C4-2B (cell line): Measurements from ENCODE around the gene LILRB2.

ENCODE experiments used
- H3K27ac ChIP-seq: fragments of 450-650 bp; 2 replicates; pipeline ENCODE4 v1.5.1; 2017
- ZFX ChIP-seq: fragments of 450-650 bp; IDR thresholded peaks from 2 replicates; pipeline ENCODE4 v1.6.1; 2017
- TF ChIP-seq, protein P1 (sequence below): fragments of 450-650 bp; conservative IDR thresholded peaks from 2 replicates; pipeline ENCODE4 v1.5.1; 2017; ENCODE audit warnings: mild to moderate bottlenecking

Gene LILRB2

DNA sequence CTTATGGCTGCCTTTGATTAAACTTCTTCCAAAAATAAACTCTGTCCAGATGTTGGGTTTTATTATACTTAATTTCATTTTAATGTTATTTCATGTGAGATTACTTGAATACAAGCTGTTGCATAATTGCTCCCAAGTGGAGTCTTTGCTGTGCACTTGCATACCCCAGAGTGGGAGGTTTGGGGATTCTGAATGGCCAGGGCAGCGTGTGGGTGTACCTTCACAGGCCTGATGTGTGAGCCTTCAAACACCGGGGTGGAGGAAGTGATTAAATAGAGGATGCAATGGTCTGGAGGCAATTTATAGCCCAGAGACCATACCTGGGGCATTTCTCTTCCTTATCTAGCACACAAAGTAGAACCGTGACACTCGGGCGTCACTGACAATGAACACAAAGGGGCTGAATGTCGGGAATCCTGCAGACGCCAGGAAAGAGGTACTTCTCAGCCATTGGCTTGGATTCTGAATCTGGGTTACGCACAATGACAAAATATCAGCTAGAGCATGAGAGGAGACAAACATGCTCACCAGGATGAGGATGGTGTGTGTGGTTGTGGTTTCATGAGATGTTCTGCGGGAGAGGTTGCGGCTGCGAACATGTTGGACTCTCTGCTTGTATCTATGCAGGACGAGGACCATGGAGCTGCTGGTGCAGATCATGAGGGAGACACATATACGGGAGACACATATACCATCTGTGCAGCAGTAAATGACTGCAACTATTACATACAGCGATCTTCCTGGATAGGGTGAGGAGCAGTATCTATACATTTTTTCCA lies 39.2 kb upstream of the LILRB2 start:
- TF ChIP-seq ZFX: no peak
- TF ChIP-seq, protein P1, sequence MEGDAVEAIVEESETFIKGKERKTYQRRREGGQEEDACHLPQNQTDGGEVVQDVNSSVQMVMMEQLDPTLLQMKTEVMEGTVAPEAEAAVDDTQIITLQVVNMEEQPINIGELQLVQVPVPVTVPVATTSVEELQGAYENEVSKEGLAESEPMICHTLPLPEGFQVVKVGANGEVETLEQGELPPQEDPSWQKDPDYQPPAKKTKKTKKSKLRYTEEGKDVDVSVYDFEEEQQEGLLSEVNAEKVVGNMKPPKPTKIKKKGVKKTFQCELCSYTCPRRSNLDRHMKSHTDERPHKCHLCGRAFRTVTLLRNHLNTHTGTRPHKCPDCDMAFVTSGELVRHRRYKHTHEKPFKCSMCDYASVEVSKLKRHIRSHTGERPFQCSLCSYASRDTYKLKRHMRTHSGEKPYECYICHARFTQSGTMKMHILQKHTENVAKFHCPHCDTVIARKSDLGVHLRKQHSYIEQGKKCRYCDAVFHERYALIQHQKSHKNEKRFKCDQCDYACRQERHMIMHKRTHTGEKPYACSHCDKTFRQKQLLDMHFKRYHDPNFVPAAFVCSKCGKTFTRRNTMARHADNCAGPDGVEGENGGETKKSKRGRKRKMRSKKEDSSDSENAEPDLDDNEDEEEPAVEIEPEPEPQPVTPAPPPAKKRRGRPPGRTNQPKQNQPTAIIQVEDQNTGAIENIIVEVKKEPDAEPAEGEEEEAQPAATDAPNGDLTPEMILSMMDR: no peak
- no peak overlapping the region for H3K27ac ChIP-seq

DNA sequence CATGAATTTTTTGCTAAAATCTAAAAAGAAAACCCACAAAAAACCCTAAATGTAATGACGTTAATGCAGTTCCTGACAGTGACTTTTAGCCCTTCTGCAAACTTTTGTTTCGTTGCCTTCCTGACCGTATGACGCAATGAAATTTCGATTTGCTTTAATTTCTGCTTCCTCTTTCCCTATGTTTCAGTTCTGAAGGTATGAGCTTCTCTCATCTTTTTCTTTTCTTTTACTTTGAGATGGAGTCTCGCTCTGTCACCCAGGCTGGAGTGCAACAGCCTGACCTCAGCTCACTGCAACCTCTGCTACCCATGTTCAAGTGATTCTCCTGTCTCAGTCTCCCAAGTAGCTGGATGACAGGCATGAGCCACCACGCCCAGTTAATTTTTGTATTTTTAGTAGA lies 38.1 kb upstream of the LILRB2 start:
- H3K27ac ChIP-seq: no peak overlapping the region
- no peak for TF ChIP-seq ZFX
- TF ChIP-seq, protein P1: no peak

DNA sequence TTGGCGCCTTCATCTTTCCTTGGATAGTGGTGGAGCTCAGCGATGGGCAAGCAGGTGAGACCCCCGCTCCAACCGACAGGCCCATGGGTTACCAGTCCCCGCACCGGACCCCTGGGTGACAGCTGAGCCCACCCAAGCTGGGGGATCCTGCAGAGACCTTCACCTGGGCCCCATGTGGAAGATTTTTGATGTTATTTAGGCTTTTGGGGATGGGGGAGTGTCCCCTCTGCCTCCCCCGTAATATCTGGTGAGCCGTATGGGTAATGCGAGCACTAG lies 37.0 kb upstream of the LILRB2 start:
- TF ChIP-seq, protein P1: no peak
- TF ChIP-seq ZFX: no peak
- H3K27ac ChIP-seq: no peak overlapping the region

DNA sequence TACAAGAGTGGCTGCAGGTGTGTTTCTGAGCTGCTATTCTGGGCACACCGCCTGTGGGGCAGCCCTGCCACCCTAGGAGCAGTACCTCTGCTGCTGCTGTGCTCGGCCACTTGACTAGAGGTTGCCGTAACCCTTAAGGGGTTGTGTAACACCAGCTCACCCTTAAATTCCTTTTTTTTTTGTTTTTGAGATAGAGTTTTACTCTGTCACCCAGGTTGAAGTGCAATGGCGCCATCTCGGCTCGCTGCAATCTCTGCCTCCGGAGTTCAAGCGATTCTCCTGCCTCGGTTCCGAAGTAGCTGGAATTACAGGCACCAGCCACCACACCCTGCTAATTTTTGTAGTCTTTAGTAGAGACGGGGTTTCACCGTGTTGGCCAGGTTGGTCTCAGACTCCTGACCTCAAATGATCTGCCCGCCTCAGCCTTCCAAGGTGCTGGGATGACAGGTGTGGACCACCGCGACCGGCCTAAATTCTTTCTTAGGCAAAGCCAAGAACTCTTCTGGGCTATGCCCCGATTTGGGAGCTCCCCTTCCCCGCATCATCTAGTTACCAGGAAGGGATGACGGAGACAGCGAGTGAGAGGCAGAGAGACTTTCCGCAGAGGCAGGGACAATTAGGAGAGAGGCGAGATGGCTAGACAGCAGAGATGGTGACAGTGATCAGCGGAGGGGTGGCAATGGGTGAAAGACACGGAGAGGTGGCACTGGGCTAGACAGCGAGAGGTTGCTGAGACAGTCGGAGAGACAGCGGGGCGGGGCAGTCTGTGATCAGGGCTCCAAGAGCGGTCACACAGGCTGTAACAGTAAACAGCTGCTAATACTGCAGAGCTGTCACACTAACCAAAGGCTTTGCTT lies 36.4 kb upstream of the LILRB2 start:
- TF ChIP-seq ZFX: no peak
- TF ChIP-seq, protein P1: no peak
- no peak overlapping the region for H3K27ac ChIP-seq

DNA sequence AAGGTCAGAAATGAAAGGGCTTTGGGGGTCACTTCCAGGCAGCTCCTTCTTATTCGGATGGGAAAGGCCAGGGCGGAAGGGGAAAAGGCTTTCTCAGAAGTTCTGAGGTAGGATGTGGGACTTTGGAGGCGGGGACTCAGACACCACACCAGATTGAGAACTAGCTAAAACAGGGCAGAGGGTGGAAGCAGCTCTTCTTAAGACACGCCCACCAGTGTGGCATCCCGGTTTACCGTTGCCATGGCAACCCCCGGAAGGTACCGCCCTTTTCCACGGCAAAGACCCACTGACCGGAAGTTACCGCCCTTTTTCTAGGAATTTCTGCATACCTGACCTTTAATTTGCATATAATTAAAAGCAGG lies 35.8 kb upstream of the LILRB2 start:
- no peak overlapping the region for H3K27ac ChIP-seq
- TF ChIP-seq, protein P1: no peak
- no peak for TF ChIP-seq ZFX

DNA sequence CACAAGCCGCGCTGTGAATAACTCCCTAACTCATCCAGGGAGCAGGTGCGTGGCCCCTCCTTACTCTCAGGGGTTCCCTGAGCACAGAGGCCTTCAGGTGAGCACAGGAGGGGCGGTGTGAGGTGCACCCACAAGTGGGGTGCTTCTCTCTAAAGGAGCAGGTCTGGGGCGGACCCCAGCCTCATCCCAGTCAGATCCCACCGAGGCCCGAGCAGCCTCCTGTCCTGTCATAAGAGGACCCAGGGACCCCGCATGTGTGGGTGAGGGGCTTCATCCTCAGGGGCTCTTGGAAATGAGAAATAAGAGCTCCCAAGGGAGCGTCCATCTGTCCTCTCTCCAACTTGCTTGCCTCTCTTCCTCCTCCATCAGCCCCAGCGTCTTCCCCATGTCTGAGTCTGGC lies 35.0 kb upstream of the LILRB2 start:
- no peak overlapping the region for H3K27ac ChIP-seq
- no peak for TF ChIP-seq ZFX
- TF ChIP-seq, protein P1: no peak
